NCI-H2107 (cell line): Measurements from ENCODE around the gene CIAPIN1.

ENCODE experiments used
- DNase-seq: peaks from one replicate; lab custom pipeline; 2025; lab: John Stamatoyannopoulos, UW

CIAPIN1 gene

GRCh38 chr16:57476546-57477410 lies 29.6 kb upstream of the CIAPIN1 start:
- DNase-seq = no peak

- DNase-seq = peak; percentile 33
Measured at GRCh38 chr16:57475711-57476339, 28.6 kb upstream of the CIAPIN1 start.

GRCh38 chr16:57474671-57475661 lies 27.8 kb upstream of the CIAPIN1 start:
- DNase-seq = no peak

- DNase-seq = no peak
Measured at GRCh38 chr16:57473906-57474305, 26.7 kb upstream of the CIAPIN1 start.

GRCh38 chr16:57473176-57473840 lies 26.1 kb upstream of the CIAPIN1 start:
- no peak for DNase-seq

- no peak for DNase-seq
Measured at GRCh38 chr16:57472665-57473060, 25.5 kb upstream of the CIAPIN1 start.

GRCh38 chr16:57471852-57472664 lies 24.9 kb upstream of the CIAPIN1 start:
- no peak for DNase-seq

- DNase-seq = no peak
Measured at GRCh38 chr16:57471209-57471608, 24.0 kb upstream of the CIAPIN1 start.

GRCh38 chr16:57470711-57471110 lies 23.5 kb upstream of the CIAPIN1 start:
- no peak for DNase-seq

GRCh38 chr16:57469917-57470470 lies 22.8 kb upstream of the CIAPIN1 start:
- no peak for DNase-seq

- no peak for DNase-seq
Measured at GRCh38 chr16:57469046-57469445, 21.9 kb upstream of the CIAPIN1 start.

GRCh38 chr16:57468346-57468745 lies 21.2 kb upstream of the CIAPIN1 start:
- DNase-seq = no peak

GRCh38 chr16:57464523-57464922 lies 17.3 kb upstream of the CIAPIN1 start:
- no peak for DNase-seq

GRCh38 chr16:57462978-57463362 lies 15.8 kb upstream of the CIAPIN1 start:
- no peak for DNase-seq

GRCh38 chr16:57462209-57462977 lies 15.2 kb upstream of the CIAPIN1 start, which contains the start of gene POLR2C:
Gene POLR2C (plus strand): TSS chr16:57462679. CDS start chr16:57462725, 46 bp downstream.
- peak; percentile 60 for DNase-seq

GRCh38 chr16:57452021-57452420 lies 4.8 kb upstream of the CIAPIN1 start:
- no peak for DNase-seq

- DNase-seq = peak; percentile 11
Measured at GRCh38 chr16:57446531-57447185, 527 bp downstream of the CIAPIN1 start.

GRCh38 chr16:57445510-57445909 lies 1.7 kb downstream of the CIAPIN1 start:
- no peak for DNase-seq

- no peak for DNase-seq
Measured at GRCh38 chr16:57444711-57445110, 2.5 kb downstream of the CIAPIN1 start.
